ENCODE results near the gene MISP.

DNA sequence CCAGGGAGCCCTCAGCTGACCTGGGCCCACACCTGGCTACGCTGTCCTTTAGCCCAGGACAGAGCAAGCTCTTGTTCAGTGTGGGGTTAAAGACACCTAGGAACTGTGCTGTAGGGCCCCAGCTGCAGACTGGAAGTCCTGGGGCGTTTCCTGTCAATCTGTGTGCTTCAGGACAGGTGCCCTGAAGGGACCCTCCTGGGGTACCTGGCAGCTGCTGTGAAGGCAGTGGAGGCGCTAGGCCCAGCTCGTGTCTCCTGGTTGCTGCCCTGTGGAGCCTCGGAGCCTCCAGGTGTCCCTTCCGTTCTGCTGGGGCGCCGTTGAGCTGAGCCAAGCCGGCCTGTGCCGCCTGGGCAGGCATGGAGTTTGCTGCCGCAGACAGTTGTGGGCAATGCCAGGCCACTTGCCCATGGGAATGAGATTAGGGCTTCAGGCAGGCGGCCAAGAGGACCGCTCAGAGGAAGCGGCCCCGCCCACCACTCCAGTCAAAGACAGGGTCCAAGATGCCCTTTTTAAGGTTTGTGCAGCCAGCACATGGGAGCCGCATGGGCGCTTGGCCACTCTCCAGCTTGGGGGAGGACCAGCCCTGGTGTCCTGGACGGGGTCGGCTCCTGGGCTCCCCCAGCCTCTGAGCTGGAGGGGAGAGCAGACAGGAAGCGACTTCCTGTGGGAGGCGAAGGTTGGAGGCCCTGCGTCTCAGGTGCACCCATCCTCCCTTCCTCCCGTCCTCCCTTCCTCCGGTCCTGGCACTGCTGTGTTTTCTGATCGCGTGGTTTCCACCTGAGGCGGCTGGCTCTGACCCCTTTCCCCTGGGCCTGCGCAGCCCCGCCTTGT, 50.3 kb downstream of the MISP start:
- TF ChIP-seq CTCF (IDR thresholded peaks at IDR 0.05; ENCODE audit: insufficient read depth, low read length) (no peak), REST (IDR thresholded peaks at IDR 0.05; ENCODE audit: insufficient replicate concordance, low read depth) (no peak), SPI1 (IDR thresholded peaks at IDR 0.05; ENCODE audit: borderline replicate concordance, low read depth) (no peak)
